ENCODE results near the gene PSMA5.
"Not testable (repeated sequence)": the region's sequence is repeated elsewhere in the genome, so short reads cannot be mapped to it uniquely, and the experiment has no call there.

PSMA5 gene

GRCh38 chr1:109445949-109446695 is 19.9 kb upstream of the PSMA5 start:
- not testable (repeated sequence) for H3K4me1 Mint-ChIP-seq (ENCODE audit: low read depth); H3K27ac Mint-ChIP-seq; H3K9me3 Mint-ChIP-seq; H3K36me3 Mint-ChIP-seq (ENCODE audit: low read depth); H3K4me3 Mint-ChIP-seq
- peaks cover 37% of the 10 kb centered on the region for H3K27me3 Mint-ChIP-seq

GRCh38 chr1:109444346-109444745 is 18.1 kb upstream of the PSMA5 start:
- H3K4me3 Mint-ChIP-seq, result no peak overlapping the region
- no peak overlapping the region for H3K27ac Mint-ChIP-seq
- peaks cover 22% of the 10 kb centered on the region for H3K27me3 Mint-ChIP-seq
- no peaks in the 10 kb centered on the region for H3K4me1 Mint-ChIP-seq (ENCODE audit: low read depth)
- H3K36me3 Mint-ChIP-seq (ENCODE audit: low read depth), result no peaks in the 10 kb centered on the region
- H3K9me3 Mint-ChIP-seq, result no peaks in the 10 kb centered on the region

GRCh38 chr1:109443476-109443875 is 17.2 kb upstream of the PSMA5 start:
- H3K36me3 Mint-ChIP-seq (ENCODE audit: low read depth), result no peaks in the 10 kb centered on the region
- no peak overlapping the region for H3K4me3 Mint-ChIP-seq
- H3K4me1 Mint-ChIP-seq (ENCODE audit: low read depth), result no peaks in the 10 kb centered on the region
- no peaks in the 10 kb centered on the region for H3K9me3 Mint-ChIP-seq
- peaks cover 18% of the 10 kb centered on the region for H3K27me3 Mint-ChIP-seq
- H3K27ac Mint-ChIP-seq, result no peak overlapping the region

GRCh38 chr1:109441069-109441468 is 14.8 kb upstream of the PSMA5 start:
- Mint-ChIP-seq H3K27me3 (peaks cover 7% of the 10 kb centered on the region), H3K9me3 (no peaks in the 10 kb centered on the region), H3K36me3 (ENCODE audit: low read depth) (no peaks in the 10 kb centered on the region), H3K4me3 (no peak overlapping the region), H3K27ac (no peak overlapping the region), H3K4me1 (ENCODE audit: low read depth) (no peaks in the 10 kb centered on the region)

GRCh38 chr1:109438798-109439297 is 12.6 kb upstream of the PSMA5 start:
- Mint-ChIP-seq H3K4me3 (no peak overlapping the region), H3K9me3 (peaks cover 4% of the 10 kb centered on the region), H3K4me1 (ENCODE audit: low read depth) (no peaks in the 10 kb centered on the region), H3K27me3 (peaks cover 6% of the 10 kb centered on the region), H3K27ac (no peak overlapping the region), H3K36me3 (ENCODE audit: low read depth) (no peaks in the 10 kb centered on the region)

- Mint-ChIP-seq H3K9me3 (peaks cover 4% of the 10 kb centered on the region), H3K27me3 (peaks cover 6% of the 10 kb centered on the region), H3K4me1 (ENCODE audit: low read depth) (no peaks in the 10 kb centered on the region), H3K4me3 (no peak overlapping the region), H3K36me3 (ENCODE audit: low read depth) (no peaks in the 10 kb centered on the region), H3K27ac (no peak overlapping the region)
These were observed 8.2 kb upstream of the PSMA5 start for GRCh38 chr1:109434484-109434883.

- no peaks in the 10 kb centered on the region for H3K4me1 Mint-ChIP-seq (ENCODE audit: low read depth)
- H3K27me3 Mint-ChIP-seq, result peaks cover 6% of the 10 kb centered on the region
- no peak overlapping the region for H3K4me3 Mint-ChIP-seq
- no peak overlapping the region for H3K27ac Mint-ChIP-seq
- H3K36me3 Mint-ChIP-seq (ENCODE audit: low read depth), result no peaks in the 10 kb centered on the region
- peaks cover 4% of the 10 kb centered on the region for H3K9me3 Mint-ChIP-seq
These were observed 7.1 kb upstream of the PSMA5 start for GRCh38 chr1:109433322-109433721.

DNA sequence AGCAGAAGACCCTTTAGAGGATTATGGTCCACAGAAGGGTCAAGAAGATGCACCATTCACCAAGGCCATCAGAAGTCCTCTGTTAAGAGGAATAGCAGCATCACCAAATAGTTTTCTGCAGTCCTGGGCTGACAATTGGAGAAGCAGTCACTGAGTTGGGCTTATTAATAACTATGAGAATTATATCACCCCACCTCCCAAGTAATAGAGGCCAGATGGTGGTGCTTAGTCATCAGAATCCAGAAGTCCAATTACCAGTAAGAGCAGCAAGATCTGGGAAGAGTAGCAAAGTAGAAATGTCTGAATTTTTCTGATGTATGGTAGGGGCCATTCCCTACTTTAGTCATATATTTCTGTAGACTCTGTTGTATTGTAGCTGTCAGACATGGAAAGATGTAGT is 6.1 kb upstream of the PSMA5 start:
- peaks cover 6% of the 10 kb centered on the region for H3K27me3 Mint-ChIP-seq
- peaks cover 4% of the 10 kb centered on the region for H3K9me3 Mint-ChIP-seq
- no peaks in the 10 kb centered on the region for H3K36me3 Mint-ChIP-seq (ENCODE audit: low read depth)
- H3K4me3 Mint-ChIP-seq, result no peak overlapping the region
- H3K27ac Mint-ChIP-seq, result no peak overlapping the region
- H3K4me1 Mint-ChIP-seq (ENCODE audit: low read depth), result peaks cover 7% of the 10 kb centered on the region

DNA sequence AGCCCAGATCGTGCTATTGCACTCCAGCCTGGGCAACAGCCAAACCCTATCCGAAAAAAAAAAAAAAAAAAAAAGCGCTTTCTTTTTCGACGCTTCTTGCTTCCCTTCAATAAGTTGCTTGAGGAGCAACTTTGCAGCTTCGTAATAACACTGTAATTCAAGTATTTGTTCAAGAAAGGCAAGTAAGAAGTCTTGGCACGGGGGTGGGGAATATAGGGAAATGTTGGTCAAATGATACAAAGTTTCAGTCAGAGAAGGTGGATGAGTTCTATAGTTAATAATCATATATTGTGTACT is 871 bp upstream of the PSMA5 start:
- H3K27ac Mint-ChIP-seq, result peak overlapping the region; percentile 88
- H3K9me3 Mint-ChIP-seq, result no peaks in the 10 kb centered on the region
- H3K4me3 Mint-ChIP-seq, result peak overlapping the region; percentile 95
- peaks cover 23% of the 10 kb centered on the region for H3K36me3 Mint-ChIP-seq (ENCODE audit: low read depth)
- H3K4me1 Mint-ChIP-seq (ENCODE audit: low read depth), result peaks cover 40% of the 10 kb centered on the region
- H3K27me3 Mint-ChIP-seq, result no peaks in the 10 kb centered on the region

DNA sequence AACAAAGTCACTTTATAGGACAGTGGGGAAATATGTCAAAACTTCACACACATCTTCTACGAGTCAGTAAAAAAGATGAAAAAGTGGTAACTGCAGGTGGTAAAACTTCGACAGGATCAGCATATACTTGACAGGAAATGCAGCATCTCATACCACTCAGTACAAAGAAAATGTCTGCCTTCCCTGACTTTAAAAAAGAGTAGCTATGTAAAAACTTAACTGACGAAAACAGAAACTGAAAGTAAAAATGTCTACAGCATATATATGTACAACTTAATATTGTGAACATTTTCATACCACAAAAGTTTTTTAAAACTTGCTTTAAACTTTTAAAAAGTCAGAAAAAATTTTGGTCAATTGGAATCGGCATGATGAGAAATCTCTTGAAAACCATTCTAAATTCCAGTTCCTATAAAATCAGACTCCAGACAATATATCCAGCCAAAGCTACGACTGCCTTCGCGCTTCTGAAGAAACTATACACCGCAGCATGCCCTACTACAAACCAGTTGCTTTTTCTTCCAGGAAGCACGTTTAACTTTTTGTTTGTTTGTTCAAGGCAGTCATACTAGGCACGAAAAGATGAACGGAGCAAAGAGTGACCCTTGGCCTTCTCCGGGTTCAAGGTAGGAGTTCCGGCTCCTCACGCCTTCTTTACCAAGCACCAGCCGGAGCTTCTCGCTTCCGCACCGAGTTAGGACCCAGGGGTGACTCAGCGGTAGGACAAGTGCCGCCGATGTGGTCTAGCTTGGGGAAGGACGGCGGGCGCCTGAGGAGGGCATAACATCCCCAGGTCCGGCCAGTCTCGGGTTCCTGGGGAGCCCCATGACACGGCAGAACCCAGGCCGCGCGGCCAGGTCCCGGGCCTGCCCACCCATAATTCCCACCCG is 612 bp downstream of the PSMA5 start:
- H3K27ac Mint-ChIP-seq, result peak overlapping the region; percentile 88
- peak overlapping the region; percentile 95 for H3K4me3 Mint-ChIP-seq
- H3K27me3 Mint-ChIP-seq, result no peaks in the 10 kb centered on the region
- peaks cover 33% of the 10 kb centered on the region for H3K36me3 Mint-ChIP-seq (ENCODE audit: low read depth)
- peaks cover 43% of the 10 kb centered on the region for H3K4me1 Mint-ChIP-seq (ENCODE audit: low read depth)
- H3K9me3 Mint-ChIP-seq, result no peaks in the 10 kb centered on the region

- Mint-ChIP-seq H3K36me3 (ENCODE audit: low read depth) (peaks cover 44% of the 10 kb centered on the region), H3K4me1 (ENCODE audit: low read depth) (peaks cover 49% of the 10 kb centered on the region), H3K4me3 (peak overlapping the region; percentile 95), H3K27me3 (no peaks in the 10 kb centered on the region), H3K27ac (peak overlapping the region; percentile 88), H3K9me3 (no peaks in the 10 kb centered on the region)
These were observed 2.8 kb downstream of the PSMA5 start for GRCh38 chr1:109423498-109423897.

GRCh38 chr1:109412551-109412950 is 13.7 kb downstream of the PSMA5 start:
- Mint-ChIP-seq H3K27ac (no peak overlapping the region), H3K27me3 (no peaks in the 10 kb centered on the region), H3K9me3 (no peaks in the 10 kb centered on the region), H3K4me3 (no peak overlapping the region), H3K4me1 (ENCODE audit: low read depth) (peaks cover 11% of the 10 kb centered on the region), H3K36me3 (ENCODE audit: low read depth) (peaks cover 96% of the 10 kb centered on the region)

DNA sequence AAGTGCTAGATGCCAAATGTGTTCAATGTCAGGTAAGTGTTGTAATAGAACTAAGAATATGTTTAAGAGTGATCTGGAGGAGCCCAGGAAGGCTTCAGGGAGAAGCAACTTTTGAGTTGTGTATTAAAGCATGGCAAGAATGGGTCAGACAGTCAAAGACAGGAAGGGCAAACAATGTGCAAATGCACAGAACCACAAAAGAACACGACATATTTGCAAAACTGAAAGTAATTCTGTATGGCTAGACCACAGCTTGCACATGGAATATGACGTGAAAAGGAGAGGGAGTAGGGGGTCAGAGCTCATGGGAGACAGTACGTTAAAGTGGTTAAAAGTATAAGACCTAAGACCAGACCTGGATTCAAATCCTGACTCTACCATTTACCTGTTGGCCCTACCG is 21.4 kb downstream of the PSMA5 start:
- Mint-ChIP-seq H3K27ac (peak overlapping the region; percentile 64), H3K9me3 (no peaks in the 10 kb centered on the region), H3K36me3 (ENCODE audit: low read depth) (peaks cover 62% of the 10 kb centered on the region), H3K4me1 (ENCODE audit: low read depth) (peaks cover 20% of the 10 kb centered on the region), H3K4me3 (peak overlapping the region; percentile 19), H3K27me3 (no peaks in the 10 kb centered on the region)

DNA sequence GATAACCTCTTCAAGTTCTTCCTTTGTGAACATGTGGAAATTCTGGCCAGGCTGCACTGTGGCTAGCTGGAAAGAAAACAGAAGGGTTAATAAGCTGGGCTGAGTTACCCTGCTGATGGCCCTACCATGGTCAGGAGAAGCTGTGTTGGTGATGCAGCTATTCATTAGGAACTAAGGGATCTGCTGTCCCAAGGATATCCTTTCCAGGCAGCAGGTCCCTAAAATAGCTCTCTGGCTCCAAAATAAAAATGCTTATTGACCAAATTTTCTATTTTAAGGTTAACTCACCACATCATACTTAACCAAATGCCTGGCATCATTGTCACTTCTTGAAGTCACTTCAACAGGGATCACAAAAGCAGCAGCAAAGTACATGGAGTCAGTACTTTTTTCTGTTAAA is 24.2 kb downstream of the PSMA5 start:
- H3K36me3 Mint-ChIP-seq (ENCODE audit: low read depth), result peaks cover 39% of the 10 kb centered on the region
- H3K4me3 Mint-ChIP-seq, result no peak overlapping the region

GRCh38 chr1:109400035-109400655 is 26.1 kb downstream of the PSMA5 start:
- Mint-ChIP-seq H3K27me3 (peaks cover 21% of the 10 kb centered on the region), H3K9me3 (no peaks in the 10 kb centered on the region), H3K27ac (no peak overlapping the region), H3K4me3 (no peak overlapping the region), H3K4me1 (ENCODE audit: low read depth) (peaks cover 21% of the 10 kb centered on the region), H3K36me3 (ENCODE audit: low read depth) (peaks cover 24% of the 10 kb centered on the region)

More for the DNA sequence above, 24.2 kb downstream of the PSMA5 start:
- peaks cover 2% of the 10 kb centered on the region for H3K27me3 Mint-ChIP-seq
- no peaks in the 10 kb centered on the region for H3K9me3 Mint-ChIP-seq
- peaks cover 27% of the 10 kb centered on the region for H3K4me1 Mint-ChIP-seq (ENCODE audit: low read depth)
- H3K27ac Mint-ChIP-seq, result no peak overlapping the region
